ENCODE measurements around the gene RASA2. TPM values are rescaled to one million over a fixed set of nuclear protein-coding genes. Genes with fewer than 3 reads are reported as not detected.

RASA2 gene
- total and polyA plus RNA-seq, 4 donors: 6.9 to 26.1 (median 16.6) TPM

GRCh38 chr3:141578202-141578973 is 91.6 kb downstream of the RASA2 start:
- Histone ChIP-seq H3K36me3 (ENCODE audit: control insufficient read depth in 1 of 2, insufficient read depth in 2 of 2, low read length in 1 of 2) (no peaks in the 10 kb centered on the region), H3K27me3 (ENCODE audit: control insufficient read depth in 1 of 2, insufficient read depth in 2 of 2, low read length in 1 of 2) (no peaks in the 10 kb centered on the region), H3K4me1 (ENCODE audit: control insufficient read depth in 1 of 2, insufficient read depth in 2 of 2, low read length in 2 of 2) (no peaks in the 10 kb centered on the region), H3K9me3 (ENCODE audit: control insufficient read depth, low read length) (no peaks in the 10 kb centered on the region), H3K27ac (ENCODE audit: low read depth in 1 of 2, low read length in 2 of 2) (no peak overlapping the region), H3K4me3 (ENCODE audit: low read length in 2 of 2) (no peak overlapping the region)
- ATAC-seq (ENCODE audit: low FRiP score) (no peak), DNase-seq (no peak)
- WGBS, 2 donors: 87 to 91% methylated on average over 4 of the region's 4 CpGs
- intact Hi-C loops (cut with DNase I): loop anchor here (5.0 kb wide), 2 partner anchors 159 to 334 kb away; partner anchors contain the start of gene RNF7 (in 1 of the 2)

GRCh38 chr3:141594357-141594756 is 107.5 kb downstream of the RASA2 start:
- WGBS, 2 donors: 96 to 97% methylated on average over 2 of the region's 2 CpGs
- Histone ChIP-seq H3K36me3 (ENCODE audit: control insufficient read depth in 1 of 2, insufficient read depth in 2 of 2, low read length in 1 of 2) (no peaks in the 10 kb centered on the region), H3K9me3 (ENCODE audit: control insufficient read depth, low read length) (no peaks in the 10 kb centered on the region), H3K4me1 (ENCODE audit: control insufficient read depth in 1 of 2, insufficient read depth in 2 of 2, low read length in 2 of 2) (no peaks in the 10 kb centered on the region), H3K27me3 (ENCODE audit: control insufficient read depth in 1 of 2, insufficient read depth in 2 of 2, low read length in 1 of 2) (no peaks in the 10 kb centered on the region), H3K27ac (ENCODE audit: low read depth in 1 of 2, low read length in 2 of 2) (no peak overlapping the region), H3K4me3 (ENCODE audit: low read length in 2 of 2) (no peak overlapping the region)
- intact Hi-C loops (cut with DNase I): no loop called here
- DNase-seq: no peak
- no peak for ATAC-seq (ENCODE audit: low FRiP score)

- no peak for ATAC-seq (ENCODE audit: low FRiP score)
- H3K4me3 ChIP-seq (ENCODE audit: low read length in 2 of 2): no peak overlapping the region
- no peaks in the 10 kb centered on the region for H3K27me3 ChIP-seq (ENCODE audit: control insufficient read depth in 1 of 2, insufficient read depth in 2 of 2, low read length in 1 of 2)
- H3K27ac ChIP-seq (ENCODE audit: low read depth in 1 of 2, low read length in 2 of 2): no peak overlapping the region
- no peaks in the 10 kb centered on the region for H3K9me3 ChIP-seq (ENCODE audit: control insufficient read depth, low read length)
- no peak for DNase-seq
- WGBS, 2 donors: 6 to 10% methylated on average over 2 of the region's 2 CpGs
- no peaks in the 10 kb centered on the region for H3K36me3 ChIP-seq (ENCODE audit: control insufficient read depth in 1 of 2, insufficient read depth in 2 of 2, low read length in 1 of 2)
- peaks cover 0 to 4% of the 10 kb centered on the region in 2 donors for H3K4me1 ChIP-seq (ENCODE audit: control insufficient read depth in 1 of 2, insufficient read depth in 2 of 2, low read length in 2 of 2)
- intact Hi-C loops (cut with DNase I): loop anchor here in 1 of 2 donors (5.0 kb wide), 1 partner anchor 139 kb away; the partner anchor contains the start of gene RNF7
These were observed 111.1 kb downstream of the RASA2 start for GRCh38 chr3:141597931-141598330.

GRCh38 chr3:141600331-141600730 is 113.5 kb downstream of the RASA2 start:
- H3K4me3 ChIP-seq (ENCODE audit: low read length in 2 of 2): no peak overlapping the region
- DNase-seq (no peak), ATAC-seq (ENCODE audit: low FRiP score) (no peak)
- peaks cover 0 to 4% of the 10 kb centered on the region in 2 donors for H3K4me1 ChIP-seq (ENCODE audit: control insufficient read depth in 1 of 2, insufficient read depth in 2 of 2, low read length in 2 of 2)
- no peaks in the 10 kb centered on the region for H3K27me3 ChIP-seq (ENCODE audit: control insufficient read depth in 1 of 2, insufficient read depth in 2 of 2, low read length in 1 of 2)
- intact Hi-C loops (cut with DNase I): loop anchor here in 1 of 2 donors (5.0 to 10.0 kb wide), 2 partner anchors 62 to 134 kb away; partner anchors contain the start of gene RNF7
- H3K27ac ChIP-seq (ENCODE audit: low read depth in 1 of 2, low read length in 2 of 2): peak overlapping the region in 1 of 2 donors; percentile 74
- no peaks in the 10 kb centered on the region for H3K9me3 ChIP-seq (ENCODE audit: control insufficient read depth, low read length)
- no peaks in the 10 kb centered on the region for H3K36me3 ChIP-seq (ENCODE audit: control insufficient read depth in 1 of 2, insufficient read depth in 2 of 2, low read length in 1 of 2)
- 76 to 82% methylated on average over 12 of the region's 12 CpGs for WGBS, 2 donors

GRCh38 chr3:141602706-141603105 is 115.9 kb downstream of the RASA2 start:
- Histone ChIP-seq H3K27me3 (ENCODE audit: control insufficient read depth in 1 of 2, insufficient read depth in 2 of 2, low read length in 1 of 2) (no peaks in the 10 kb centered on the region), H3K4me1 (ENCODE audit: control insufficient read depth in 1 of 2, insufficient read depth in 2 of 2, low read length in 2 of 2) (peaks cover 0 to 4% of the 10 kb centered on the region in 2 donors), H3K9me3 (ENCODE audit: control insufficient read depth, low read length) (no peaks in the 10 kb centered on the region), H3K36me3 (ENCODE audit: control insufficient read depth in 1 of 2, insufficient read depth in 2 of 2, low read length in 1 of 2) (peaks cover 0 to 3% of the 10 kb centered on the region in 2 donors), H3K4me3 (ENCODE audit: low read length in 2 of 2) (no peak overlapping the region), H3K27ac (ENCODE audit: low read depth in 1 of 2, low read length in 2 of 2) (peak overlapping the region; percentile 70 to 97)
- DNase-seq (no peak), ATAC-seq (ENCODE audit: low FRiP score) (peak; percentile 38)
- intact Hi-C loops (cut with DNase I): loop anchor here in 1 of 2 donors (5.0 to 10.0 kb wide), 2 partner anchors 60 to 132 kb away; partner anchors contain the start of gene RNF7
- 9% methylated on average over 4 of the region's 4 CpGs for WGBS, 2 donors

- H3K27me3 ChIP-seq (ENCODE audit: control insufficient read depth in 1 of 2, insufficient read depth in 2 of 2, low read length in 1 of 2): no peaks in the 10 kb centered on the region
- H3K27ac ChIP-seq (ENCODE audit: low read depth in 1 of 2, low read length in 2 of 2): no peak overlapping the region
- intact Hi-C loops (cut with DNase I): loop anchor here in 1 of 2 donors (5.0 to 10.0 kb wide), 2 partner anchors 59 to 131 kb away; partner anchors contain the start of gene RNF7
- H3K4me3 ChIP-seq (ENCODE audit: low read length in 2 of 2): no peak overlapping the region
- peaks cover 0 to 3% of the 10 kb centered on the region in 2 donors for H3K36me3 ChIP-seq (ENCODE audit: control insufficient read depth in 1 of 2, insufficient read depth in 2 of 2, low read length in 1 of 2)
- no peaks in the 10 kb centered on the region for H3K9me3 ChIP-seq (ENCODE audit: control insufficient read depth, low read length)
- 93% methylated on average over 3 of the region's 3 CpGs for WGBS, 2 donors
- no peak for DNase-seq
- H3K4me1 ChIP-seq (ENCODE audit: control insufficient read depth in 1 of 2, insufficient read depth in 2 of 2, low read length in 2 of 2): peaks cover 0 to 4% of the 10 kb centered on the region in 2 donors
- ATAC-seq (ENCODE audit: low FRiP score): no peak
These were observed 116.7 kb downstream of the RASA2 start for GRCh38 chr3:141603473-141604035.

GRCh38 chr3:141605883-141606282 is 119.1 kb downstream of the RASA2 start:
- WGBS, 2 donors: 61 to 79% methylated on average over 2 of the region's 2 CpGs

GRCh38 chr3:141608438-141608837 is 121.6 kb downstream of the RASA2 start:
- ATAC-seq (ENCODE audit: low FRiP score) (no peak), DNase-seq (no peak)
- no peak overlapping the region for H3K4me3 ChIP-seq (ENCODE audit: low read length in 2 of 2)
- no peaks in the 10 kb centered on the region for H3K4me1 ChIP-seq (ENCODE audit: control insufficient read depth in 1 of 2, insufficient read depth in 2 of 2, low read length in 2 of 2)
- WGBS, 2 donors: 4 to 6% methylated on average over 6 of the region's 6 CpGs
- intact Hi-C loops (cut with DNase I): loop anchor here in 1 of 2 donors (10.0 kb wide), 1 partner anchor 126 kb away; the partner anchor contains the start of gene RNF7
- H3K27me3 ChIP-seq (ENCODE audit: control insufficient read depth in 1 of 2, insufficient read depth in 2 of 2, low read length in 1 of 2): no peaks in the 10 kb centered on the region
- no peaks in the 10 kb centered on the region for H3K9me3 ChIP-seq (ENCODE audit: control insufficient read depth, low read length)
- H3K36me3 ChIP-seq (ENCODE audit: control insufficient read depth in 1 of 2, insufficient read depth in 2 of 2, low read length in 1 of 2): peaks cover 0 to 5% of the 10 kb centered on the region in 2 donors
- H3K27ac ChIP-seq (ENCODE audit: low read depth in 1 of 2, low read length in 2 of 2): no peak overlapping the region

More at GRCh38 chr3:141605883-141606282, 119.1 kb downstream of the RASA2 start:
- ATAC-seq (ENCODE audit: low FRiP score): no peak
- Histone ChIP-seq H3K27ac (ENCODE audit: low read depth in 1 of 2, low read length in 2 of 2) (no peak overlapping the region), H3K9me3 (ENCODE audit: control insufficient read depth, low read length) (no peaks in the 10 kb centered on the region), H3K36me3 (ENCODE audit: control insufficient read depth in 1 of 2, insufficient read depth in 2 of 2, low read length in 1 of 2) (peaks cover 0 to 5% of the 10 kb centered on the region in 2 donors), H3K27me3 (ENCODE audit: control insufficient read depth in 1 of 2, insufficient read depth in 2 of 2, low read length in 1 of 2) (no peaks in the 10 kb centered on the region), H3K4me1 (ENCODE audit: control insufficient read depth in 1 of 2, insufficient read depth in 2 of 2, low read length in 2 of 2) (peaks cover 0 to 4% of the 10 kb centered on the region in 2 donors), H3K4me3 (ENCODE audit: low read length in 2 of 2) (no peak overlapping the region)
- no peak for DNase-seq
- intact Hi-C loops (cut with DNase I): loop anchor here in 1 of 2 donors (10.0 kb wide), 1 partner anchor 129 kb away; the partner anchor contains the start of gene RNF7
